CD4-positive, alpha-beta T cell (primary cell): ENCODE results near the gene TCEA3. TPM values are rescaled to one million over a fixed set of nuclear protein-coding genes. Genes with fewer than 3 reads are reported as not detected.

ENCODE experiments used
- ATAC-seq: fragments of 200-7000 bp; cut with Tn5 transposase; one replicate; pipeline ENCODE4 v1.10.0; 2022; ENCODE audit warnings: mild to moderate bottlenecking; ENCODE audit not compliant: poor library complexity
- CTCF ChIA-PET: fragments of 350-600 bp; sonication (Branson Sonifier 250); formaldehyde crosslinking; loops from one replicate; lab custom pipeline; 2021; ENCODE audit warnings: antibody characterized with exemption, inconsistent platforms; lab: Charles Lee
- POLR2A ChIA-PET: fragments of 350-600 bp; sonication (Branson Sonifier 250); formaldehyde crosslinking; loops from one replicate; lab custom pipeline; 2021; ENCODE audit warnings: antibody characterized with exemption, inconsistent platforms; lab: Charles Lee
- DNase-seq, 14 experiments: peaks; one replicate each; pipeline ENCODE4 v3.0.0-alpha.2; 2013 to 2020; ENCODE audit warnings: mixed read lengths in 2 of 14
- H3K27ac ChIP-seq, 2 donors: one replicate each; pipeline versions ENCODE4 v1.5.1 to v1.7.0; 2013; ENCODE audit warnings: low read length in 2 of 2, low read depth in 1 of 2, mild to moderate bottlenecking in 1 of 2
- H3K27me3 ChIP-seq, 2 experiments: 1 replicate in 1 of 2; 2 replicates in 1 of 2; pipeline versions ENCODE4 v1.6.1 to v1.7.0; 2013; ENCODE audit warnings: low read length in 2 of 2, control low read depth in 1 of 2, mild to moderate bottlenecking in 1 of 2, moderate library complexity in 1 of 2; ENCODE audit not compliant: insufficient read depth in 2 of 2, control insufficient read depth in 1 of 2
- H3K36me3 ChIP-seq: one replicate; pipeline ENCODE4 v1.6.1; 2013; ENCODE audit warnings: low read length, control low read depth; ENCODE audit not compliant: insufficient read depth
- H3K4me1 ChIP-seq: one replicate; pipeline ENCODE4 v1.6.1; 2013; ENCODE audit warnings: low read length, control low read depth; ENCODE audit not compliant: insufficient read depth
- H3K4me3 ChIP-seq: one replicate; pipeline ENCODE4 v1.5.1; 2013; ENCODE audit warnings: mild to moderate bottlenecking, low read length, moderate library complexity
- H3K9me3 ChIP-seq, 2 experiments: 1 replicate in 1 of 2; 2 replicates in 1 of 2; pipeline versions ENCODE4 v1.6.1 to v1.7.0; 2013; ENCODE audit warnings: low read length in 2 of 2, mild to moderate bottlenecking in 2 of 2, control low read depth in 1 of 2, moderate library complexity in 1 of 2; ENCODE audit not compliant: control insufficient read depth in 1 of 2, insufficient read depth in 1 of 2
- H3K27ac Mint-ChIP-seq: one replicate; pipeline ENCODE4 v1.8.0; 2020; ENCODE audit warnings: mixed read lengths
- H3K27me3 Mint-ChIP-seq: one replicate; pipeline ENCODE4 v1.8.0; 2021; ENCODE audit warnings: mixed read lengths
- H3K36me3 Mint-ChIP-seq: one replicate; pipeline ENCODE4 v1.8.0; 2021; ENCODE audit warnings: low read depth, mixed read lengths
- H3K4me1 Mint-ChIP-seq: one replicate; pipeline ENCODE4 v1.8.0; 2021; ENCODE audit warnings: low read depth, mixed read lengths
- H3K4me3 Mint-ChIP-seq: one replicate; pipeline ENCODE4 v1.8.0; 2020; ENCODE audit warnings: mild to moderate bottlenecking, mixed read lengths
- H3K9me3 Mint-ChIP-seq: one replicate; pipeline ENCODE4 v1.8.0; 2020; ENCODE audit warnings: mixed read lengths
- CTCF ChIP-seq: fragments of 200-600 bp; IDR thresholded peaks from one replicate; pipeline ENCODE4 v1.8.0; 2022; ENCODE audit warnings: antibody characterized with exemption, mild to moderate bottlenecking
- intact Hi-C, 2 experiments: fragments of 100-400 bp; cut with DNase I in 1 of 2; cut with micrococcal nuclease in 1 of 2; formaldehyde crosslinking; loops; one replicate each; pipeline versions ENCODE4 v1.15.1 to v1.9.0; 2023 to 2025; cut with DNase I, micrococcal nuclease
- total RNA-seq, 174 experiments: library from RNA in 2 of 174; stranded (reverse) in 2 of 174; gene quantifications; one replicate each; pipeline ENCODE4 v1.2.3 and lab custom pipeline; 2021 to 2026

TCEA3 gene
- total RNA-seq, 2 experiments from 2014 or later: 33.1 to 34.6 TPM

- DNase-seq: no peak
- Mint-ChIP-seq H3K36me3 (peaks cover 24% of the 10 kb centered on the region), H3K27me3 (no peaks in the 10 kb centered on the region), H3K4me3 (no peak overlapping the region), H3K9me3 (no peaks in the 10 kb centered on the region), H3K27ac (no peak overlapping the region), H3K4me1 (peaks cover 30% of the 10 kb centered on the region)
- Histone ChIP-seq H3K27me3 (peaks cover 0 to 5% of the 10 kb centered on the region in 2 experiments), H3K9me3 (peaks cover 0 to 2% of the 10 kb centered on the region in 2 experiments), H3K4me1 (peaks cover 25% of the 10 kb centered on the region), H3K36me3 (peaks cover 7% of the 10 kb centered on the region), H3K4me3 (no peak overlapping the region), H3K27ac (no peak overlapping the region)
- no peak for ATAC-seq
- ChIA-PET CTCF (interaction anchor here (0.6 kb wide), 1 partner anchor 9 kb away, joined by 3 read pairs; no protein-coding TSS in a partner anchor), POLR2A (no interaction called here)
- TF ChIP-seq CTCF: no peak
- intact Hi-C loops: no loop called here
Observed at GRCh38 chr1:23419180-23419579, 5.4 kb downstream of the TCEA3 start.

- no peak for DNase-seq
- Histone ChIP-seq H3K9me3 (no peaks in the 10 kb centered on the region), H3K4me1 (peaks cover 9% of the 10 kb centered on the region), H3K27me3 (no peaks in the 10 kb centered on the region), H3K4me3 (no peak overlapping the region), H3K27ac (no peak overlapping the region), H3K36me3 (peaks cover 7% of the 10 kb centered on the region)
- Mint-ChIP-seq H3K27me3 (no peaks in the 10 kb centered on the region), H3K4me1 (peaks cover 21% of the 10 kb centered on the region), H3K4me3 (no peak overlapping the region), H3K36me3 (peaks cover 24% of the 10 kb centered on the region), H3K9me3 (no peaks in the 10 kb centered on the region), H3K27ac (no peak overlapping the region)
- ChIA-PET CTCF (no interaction called here), POLR2A (interaction anchor here (0.9 kb wide), 1 partner anchor 408 kb away, joined by 3 read pairs; the partner anchor contains the start of gene HMGCL)
- TF ChIP-seq CTCF: no peak
- no peak for ATAC-seq
- intact Hi-C loops: no loop called here
Observed at GRCh38 chr1:23417570-23417969, 7.0 kb downstream of the TCEA3 start.

- POLR2A ChIA-PET: interaction anchor here (0.9 kb wide), 1 partner anchor 408 kb away, joined by 3 read pairs; the partner anchor contains the start of gene HMGCL
- peaks cover 7% of the 10 kb centered on the region for H3K36me3 ChIP-seq
- H3K36me3 Mint-ChIP-seq: peaks cover 24% of the 10 kb centered on the region
- no peak overlapping the region for H3K27ac Mint-ChIP-seq
- H3K27ac ChIP-seq: no peak overlapping the region
- no peak for DNase-seq
- H3K4me3 ChIP-seq: no peak overlapping the region
- no peaks in the 10 kb centered on the region for H3K9me3 ChIP-seq
- no peaks in the 10 kb centered on the region for H3K27me3 Mint-ChIP-seq
- H3K4me1 Mint-ChIP-seq: peaks cover 15% of the 10 kb centered on the region
- H3K4me1 ChIP-seq: peaks cover 3% of the 10 kb centered on the region
- TF ChIP-seq CTCF: no peak
- ATAC-seq: no peak
- H3K27me3 ChIP-seq: no peaks in the 10 kb centered on the region
- intact Hi-C loops: no loop called here
- CTCF ChIA-PET: no interaction called here
- H3K9me3 Mint-ChIP-seq: no peaks in the 10 kb centered on the region
- H3K4me3 Mint-ChIP-seq: no peak overlapping the region
Observed at GRCh38 chr1:23416964-23417363, 7.6 kb downstream of the TCEA3 start.
